NB4 (cell line): ENCODE data around the gene PAOX.

ENCODE experiments used
- POLR2A ChIP-seq: IDR thresholded peaks from 2 replicates; pipeline ENCODE4 v1.6.1; 2011; ENCODE audit warnings: mild to moderate bottlenecking; ENCODE audit not compliant: insufficient read length; ENCODE audit errors: extremely low read depth
- TF ChIP-seq, protein P1 (sequence below): IDR thresholded peaks from one replicate; pipeline ENCODE4 v1.5.1; 2012; ENCODE audit warnings: low read depth, low read length

DNA sequence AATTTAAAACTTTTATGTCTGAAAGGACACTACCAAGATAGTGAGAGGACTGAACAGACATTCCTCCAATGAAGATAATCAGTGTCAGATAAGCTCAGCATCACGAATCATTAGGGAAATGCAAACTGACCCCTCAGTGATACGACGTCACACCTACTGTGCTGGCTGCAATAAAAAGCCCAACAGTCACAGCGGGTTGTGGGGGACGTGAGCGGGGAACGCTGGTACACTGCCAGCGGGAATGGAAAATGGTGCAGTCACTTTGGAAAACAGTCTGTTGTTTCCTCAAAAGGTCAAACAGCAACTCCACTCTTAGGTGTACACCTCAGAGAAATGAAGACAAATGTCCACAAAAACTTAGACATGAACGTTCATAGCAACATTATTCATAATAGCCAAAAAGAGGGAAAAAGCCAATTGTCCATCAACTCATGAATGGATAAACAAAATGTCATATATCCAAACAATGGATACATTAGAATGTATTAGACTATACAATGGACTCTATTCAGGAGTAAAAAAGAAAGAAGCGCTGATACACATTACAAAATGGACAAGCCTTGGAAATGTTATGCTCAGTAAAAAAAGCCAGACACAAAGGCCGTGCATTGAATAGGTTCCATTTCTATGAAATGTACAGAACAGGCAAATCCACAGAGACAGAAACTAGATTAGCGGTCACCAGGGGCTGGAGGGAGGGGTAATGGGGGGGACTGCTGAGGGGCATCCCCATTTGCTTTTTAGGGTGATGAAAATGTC lies 3.5 kb upstream of the PAOX start:
- TF ChIP-seq, protein P1, sequence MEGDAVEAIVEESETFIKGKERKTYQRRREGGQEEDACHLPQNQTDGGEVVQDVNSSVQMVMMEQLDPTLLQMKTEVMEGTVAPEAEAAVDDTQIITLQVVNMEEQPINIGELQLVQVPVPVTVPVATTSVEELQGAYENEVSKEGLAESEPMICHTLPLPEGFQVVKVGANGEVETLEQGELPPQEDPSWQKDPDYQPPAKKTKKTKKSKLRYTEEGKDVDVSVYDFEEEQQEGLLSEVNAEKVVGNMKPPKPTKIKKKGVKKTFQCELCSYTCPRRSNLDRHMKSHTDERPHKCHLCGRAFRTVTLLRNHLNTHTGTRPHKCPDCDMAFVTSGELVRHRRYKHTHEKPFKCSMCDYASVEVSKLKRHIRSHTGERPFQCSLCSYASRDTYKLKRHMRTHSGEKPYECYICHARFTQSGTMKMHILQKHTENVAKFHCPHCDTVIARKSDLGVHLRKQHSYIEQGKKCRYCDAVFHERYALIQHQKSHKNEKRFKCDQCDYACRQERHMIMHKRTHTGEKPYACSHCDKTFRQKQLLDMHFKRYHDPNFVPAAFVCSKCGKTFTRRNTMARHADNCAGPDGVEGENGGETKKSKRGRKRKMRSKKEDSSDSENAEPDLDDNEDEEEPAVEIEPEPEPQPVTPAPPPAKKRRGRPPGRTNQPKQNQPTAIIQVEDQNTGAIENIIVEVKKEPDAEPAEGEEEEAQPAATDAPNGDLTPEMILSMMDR: no peak
- TF ChIP-seq POLR2A: no peak
